Measurements from ENCODE around the gene FLRT3. TPM values are rescaled to one million over a fixed set of nuclear protein-coding genes. Genes with fewer than 3 reads are reported as not detected.

The FLRT3 gene
- total RNA-seq, 2 donors from 2014 or later = 81.7 to 112 TPM

DNA sequence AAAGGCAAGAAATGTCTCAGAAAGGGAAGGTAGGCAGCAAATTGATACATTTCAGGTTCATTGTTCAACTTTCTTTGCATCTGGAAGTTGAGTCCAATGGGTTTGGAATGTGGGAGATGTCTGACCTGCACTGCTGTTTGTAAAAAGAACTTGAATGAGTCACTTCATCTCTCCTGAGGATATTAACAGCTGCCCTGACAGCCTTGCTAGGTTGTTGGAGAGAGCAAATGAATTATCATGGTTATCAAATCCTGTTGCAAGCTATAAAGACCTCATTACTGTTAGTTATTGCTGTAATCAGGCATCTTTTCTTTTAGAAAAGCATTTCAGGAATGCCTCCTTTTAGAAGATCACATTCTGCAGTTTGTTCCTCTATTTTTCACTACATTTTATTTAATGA lies 23.0 kb upstream of the FLRT3 start:
- H3K4me1 Mint-ChIP-seq = peaks cover 10% of the 10 kb centered on the region
- Histone ChIP-seq H3K4me3 (ENCODE audit: low read length) (no peak overlapping the region), H3K4me1 (ENCODE audit: control insufficient read depth, insufficient read depth, low read length) (no peaks in the 10 kb centered on the region), H3K27me3 (ENCODE audit: control insufficient read depth, insufficient read depth, low read length, poor library complexity, severe bottlenecking) (no peaks in the 10 kb centered on the region), H3K27ac (ENCODE audit: low read depth, low read length) (no peak overlapping the region), H3K9me3 (ENCODE audit: control insufficient read depth, low read length) (peaks cover 13% of the 10 kb centered on the region), H3K36me3 (ENCODE audit: control insufficient read depth, insufficient read depth, low read length) (no peaks in the 10 kb centered on the region), H3K9ac (ENCODE audit: extremely low read depth, low read length, poor library complexity, severe bottlenecking) (no peak overlapping the region)
- no peaks in the 10 kb centered on the region for H3K27me3 Mint-ChIP-seq (ENCODE audit: insufficient read depth)
- peaks cover 2% of the 10 kb centered on the region for H3K36me3 Mint-ChIP-seq (ENCODE audit: low read depth)
- peaks cover 15% of the 10 kb centered on the region for H3K9me3 Mint-ChIP-seq
- H3K27ac Mint-ChIP-seq = no peak overlapping the region
- no peak for DNase-seq
- TF ChIP-seq, protein P1, sequence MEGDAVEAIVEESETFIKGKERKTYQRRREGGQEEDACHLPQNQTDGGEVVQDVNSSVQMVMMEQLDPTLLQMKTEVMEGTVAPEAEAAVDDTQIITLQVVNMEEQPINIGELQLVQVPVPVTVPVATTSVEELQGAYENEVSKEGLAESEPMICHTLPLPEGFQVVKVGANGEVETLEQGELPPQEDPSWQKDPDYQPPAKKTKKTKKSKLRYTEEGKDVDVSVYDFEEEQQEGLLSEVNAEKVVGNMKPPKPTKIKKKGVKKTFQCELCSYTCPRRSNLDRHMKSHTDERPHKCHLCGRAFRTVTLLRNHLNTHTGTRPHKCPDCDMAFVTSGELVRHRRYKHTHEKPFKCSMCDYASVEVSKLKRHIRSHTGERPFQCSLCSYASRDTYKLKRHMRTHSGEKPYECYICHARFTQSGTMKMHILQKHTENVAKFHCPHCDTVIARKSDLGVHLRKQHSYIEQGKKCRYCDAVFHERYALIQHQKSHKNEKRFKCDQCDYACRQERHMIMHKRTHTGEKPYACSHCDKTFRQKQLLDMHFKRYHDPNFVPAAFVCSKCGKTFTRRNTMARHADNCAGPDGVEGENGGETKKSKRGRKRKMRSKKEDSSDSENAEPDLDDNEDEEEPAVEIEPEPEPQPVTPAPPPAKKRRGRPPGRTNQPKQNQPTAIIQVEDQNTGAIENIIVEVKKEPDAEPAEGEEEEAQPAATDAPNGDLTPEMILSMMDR (conservative IDR thresholded peaks at IDR 0.05) = no peak
- no peak overlapping the region for H3K4me3 Mint-ChIP-seq

DNA sequence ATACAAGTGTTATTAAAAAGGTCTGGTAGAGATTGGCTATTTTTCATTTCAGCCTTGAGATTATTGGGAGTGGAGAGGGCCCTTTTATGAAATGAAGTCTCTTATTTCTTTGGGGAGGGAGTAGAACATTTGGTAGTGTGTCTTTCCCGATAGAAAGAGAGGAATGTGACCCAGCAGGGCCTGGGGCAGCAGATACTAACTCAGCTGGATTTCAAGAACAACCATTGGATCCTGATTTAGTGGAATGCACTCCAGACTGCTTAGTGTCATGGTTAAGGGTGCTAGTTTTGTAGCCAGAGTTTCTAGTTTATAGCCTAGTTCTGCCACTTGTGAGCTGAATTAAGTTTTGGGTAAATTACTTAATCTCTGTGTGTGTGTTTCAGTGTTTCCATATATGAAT lies 18.4 kb upstream of the FLRT3 start:
- TF ChIP-seq, protein P1 (conservative IDR thresholded peaks at IDR 0.05) = no peak
- H3K4me1 Mint-ChIP-seq = peaks cover 5% of the 10 kb centered on the region
- no peaks in the 10 kb centered on the region for H3K9me3 ChIP-seq (ENCODE audit: control insufficient read depth, low read length)
- H3K4me3 Mint-ChIP-seq = no peak overlapping the region
- no peaks in the 10 kb centered on the region for H3K36me3 ChIP-seq (ENCODE audit: control insufficient read depth, insufficient read depth, low read length)
- no peak for DNase-seq
- WGBS, 2 experiments (ENCODE audit: insufficient coverage in 1 of 2, insufficient read length in 1 of 2) = 40 to 63% methylated on average over 1 of the region's 1 CpG
- H3K9ac ChIP-seq (ENCODE audit: extremely low read depth, low read length, poor library complexity, severe bottlenecking) = no peak overlapping the region
- H3K27ac Mint-ChIP-seq = peak overlapping the region; percentile 35
- H3K27me3 Mint-ChIP-seq (ENCODE audit: insufficient read depth) = no peaks in the 10 kb centered on the region
- H3K4me1 ChIP-seq (ENCODE audit: control insufficient read depth, insufficient read depth, low read length) = no peaks in the 10 kb centered on the region
- H3K9me3 Mint-ChIP-seq = no peaks in the 10 kb centered on the region
- no peaks in the 10 kb centered on the region for H3K36me3 Mint-ChIP-seq (ENCODE audit: low read depth)
- H3K27ac ChIP-seq (ENCODE audit: low read depth, low read length) = no peak overlapping the region
- H3K4me3 ChIP-seq (ENCODE audit: low read length) = no peak overlapping the region
- H3K27me3 ChIP-seq (ENCODE audit: control insufficient read depth, insufficient read depth, low read length, poor library complexity, severe bottlenecking) = no peaks in the 10 kb centered on the region

DNA sequence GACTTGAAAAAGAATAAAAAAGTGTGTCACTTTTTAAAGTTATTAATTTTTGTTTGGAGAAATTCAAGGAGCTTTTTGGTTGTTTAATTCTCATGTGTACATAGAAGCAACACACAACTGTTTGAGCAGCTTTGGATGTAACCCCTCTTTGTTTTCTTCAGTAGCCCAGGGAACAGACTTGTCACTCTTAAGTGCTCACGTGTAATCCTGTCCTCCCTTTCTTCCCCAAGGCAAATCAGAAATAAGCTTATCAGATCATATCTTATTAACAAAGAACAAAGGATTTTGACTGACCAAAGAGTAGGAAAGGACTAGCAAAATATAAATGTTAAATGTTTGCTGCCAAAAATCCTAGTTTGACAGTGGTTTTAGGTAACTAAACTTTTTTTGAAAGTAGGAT lies 7.3 kb upstream of the FLRT3 start:
- no peaks in the 10 kb centered on the region for H3K27me3 Mint-ChIP-seq (ENCODE audit: insufficient read depth)
- peaks cover 2% of the 10 kb centered on the region for H3K36me3 Mint-ChIP-seq (ENCODE audit: low read depth)
- no peak for DNase-seq
- H3K9ac ChIP-seq (ENCODE audit: extremely low read depth, low read length, poor library complexity, severe bottlenecking) = peak overlapping the region; percentile 58
- H3K9me3 ChIP-seq (ENCODE audit: control insufficient read depth, low read length) = no peaks in the 10 kb centered on the region
- peaks cover 6% of the 10 kb centered on the region for H3K4me1 ChIP-seq (ENCODE audit: control insufficient read depth, insufficient read depth, low read length)
- H3K4me3 Mint-ChIP-seq = no peak overlapping the region
- peak overlapping the region; percentile 76 for H3K27ac Mint-ChIP-seq
- no peak overlapping the region for H3K27ac ChIP-seq (ENCODE audit: low read depth, low read length)
- 0 to 41% methylated on average over 1 of the region's 1 CpG for WGBS, 2 experiments (ENCODE audit: insufficient coverage in 1 of 2, insufficient read length in 1 of 2)
- H3K4me1 Mint-ChIP-seq = peaks cover 40% of the 10 kb centered on the region
- peaks cover 3% of the 10 kb centered on the region for H3K9me3 Mint-ChIP-seq
- H3K4me3 ChIP-seq (ENCODE audit: low read length) = no peak overlapping the region
- no peaks in the 10 kb centered on the region for H3K36me3 ChIP-seq (ENCODE audit: control insufficient read depth, insufficient read depth, low read length)
- TF ChIP-seq, protein P1 (conservative IDR thresholded peaks at IDR 0.05) = no peak
- no peaks in the 10 kb centered on the region for H3K27me3 ChIP-seq (ENCODE audit: control insufficient read depth, insufficient read depth, low read length, poor library complexity, severe bottlenecking)
